Activated CD4-positive, alpha-beta T cell treated with anti-CD3 and anti-CD28 coated beads, Interleukin-2, amount 50 U/mL, for 24 hours (primary cell): Measurements from ENCODE around the gene SARNP.
A peak's percentile ranks its signal among the peaks of the same experiment; 100 is the strongest.
"Not testable (repeated sequence)": the region's sequence is repeated elsewhere in the genome, so short reads cannot be mapped to it uniquely, and the experiment has no call there.

Source experiments
- DNase-seq, 2 donors: peaks; one replicate each; pipeline ENCODE4 v3.0.0-alpha.2; 2020; ENCODE audit warnings: low read depth in 1 of 2, low spot score in 1 of 2

Gene SARNP

GRCh38 chr12:55817345-55818139, at the start of gene SARNP, which contains the start of gene ORMDL2:
SARNP (minus strand) TSS chr12:55817724; CDS start chr12:55817701, 23 bp downstream.
ORMDL2 (plus strand) TSS chr12:55818041; CDS start chr12:55819000, 959 bp downstream.
- DNase-seq: peak; percentile 74 to 98

- DNase-seq: not testable (repeated sequence)
Observed at GRCh38 chr12:55866454-55867004, 49.0 kb upstream of the SARNP start.

DNA sequence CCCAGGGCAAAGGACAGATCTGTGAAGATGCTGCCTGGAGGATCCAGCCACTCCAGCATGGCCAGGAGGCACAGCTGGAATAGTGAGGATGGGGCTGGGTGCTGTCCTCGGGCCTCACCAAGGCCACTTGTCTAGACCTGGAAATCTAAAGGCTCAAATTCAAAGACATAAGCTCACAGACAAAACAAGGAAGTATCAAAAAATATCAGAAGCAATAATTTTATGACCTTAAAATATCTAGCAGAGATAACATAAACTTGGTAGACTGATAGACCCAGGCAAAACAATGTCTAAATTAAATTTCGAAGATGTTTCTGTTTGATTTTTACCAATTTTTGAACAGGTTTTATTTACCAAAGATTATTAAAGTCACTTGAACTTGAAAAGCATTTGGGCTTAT, 47.8 kb upstream of the SARNP start:
- no peak for DNase-seq

- DNase-seq: not testable (repeated sequence)
Observed at GRCh38 chr12:55862931-55863330, 45.4 kb upstream of the SARNP start.

DNA sequence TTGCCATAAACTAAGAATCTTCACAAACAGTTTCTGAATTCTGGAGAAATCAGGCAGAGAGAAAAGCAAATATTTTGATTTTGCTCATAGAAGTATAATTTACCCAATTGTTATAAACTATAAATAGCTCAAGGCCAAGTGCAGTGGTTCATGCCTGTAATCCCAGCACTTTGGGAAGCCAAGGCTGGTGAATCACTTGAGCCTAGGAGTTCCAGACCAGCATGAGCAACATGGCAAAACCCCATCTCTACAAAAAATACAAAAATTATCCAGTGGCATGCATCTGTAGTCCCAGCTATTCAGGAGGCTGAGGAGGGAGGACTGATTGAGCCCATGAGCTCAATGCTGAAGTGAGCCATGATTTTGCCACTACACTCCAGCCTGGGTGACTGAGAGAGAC, 44.8 kb upstream of the SARNP start:
- no peak for DNase-seq

GRCh38 chr12:55861871-55862270, 44.3 kb upstream of the SARNP start:
- no peak for DNase-seq

- DNase-seq: no peak
Observed at GRCh38 chr12:55861396-55861795, 43.9 kb upstream of the SARNP start.

GRCh38 chr12:55852740-55853139, 35.2 kb upstream of the SARNP start:
- DNase-seq: no peak

- no peak for DNase-seq
Observed at GRCh38 chr12:55850893-55851292, 33.4 kb upstream of the SARNP start.

DNA sequence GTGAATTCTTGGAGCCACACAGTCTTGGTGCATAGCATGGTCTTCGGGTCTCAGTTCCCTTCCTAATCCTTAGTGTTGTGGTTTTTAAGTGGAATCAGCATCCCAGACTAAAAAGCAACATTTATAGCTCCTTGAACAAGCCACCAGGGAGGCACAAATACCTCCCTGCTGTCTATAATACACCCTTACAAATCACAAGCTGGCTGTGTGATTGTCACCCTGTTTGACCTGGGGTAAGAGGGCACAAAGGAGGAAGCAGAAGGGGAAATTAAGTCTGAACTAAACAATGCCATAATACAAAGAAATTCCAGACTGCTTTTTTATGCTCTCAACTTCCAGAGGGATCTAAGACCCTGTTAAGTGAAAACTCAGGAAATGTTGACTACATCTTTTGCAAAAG, 32.9 kb upstream of the SARNP start:
- no peak for DNase-seq

- no peak for DNase-seq
Observed at GRCh38 chr12:55849616-55850343, 32.3 kb upstream of the SARNP start.

DNA sequence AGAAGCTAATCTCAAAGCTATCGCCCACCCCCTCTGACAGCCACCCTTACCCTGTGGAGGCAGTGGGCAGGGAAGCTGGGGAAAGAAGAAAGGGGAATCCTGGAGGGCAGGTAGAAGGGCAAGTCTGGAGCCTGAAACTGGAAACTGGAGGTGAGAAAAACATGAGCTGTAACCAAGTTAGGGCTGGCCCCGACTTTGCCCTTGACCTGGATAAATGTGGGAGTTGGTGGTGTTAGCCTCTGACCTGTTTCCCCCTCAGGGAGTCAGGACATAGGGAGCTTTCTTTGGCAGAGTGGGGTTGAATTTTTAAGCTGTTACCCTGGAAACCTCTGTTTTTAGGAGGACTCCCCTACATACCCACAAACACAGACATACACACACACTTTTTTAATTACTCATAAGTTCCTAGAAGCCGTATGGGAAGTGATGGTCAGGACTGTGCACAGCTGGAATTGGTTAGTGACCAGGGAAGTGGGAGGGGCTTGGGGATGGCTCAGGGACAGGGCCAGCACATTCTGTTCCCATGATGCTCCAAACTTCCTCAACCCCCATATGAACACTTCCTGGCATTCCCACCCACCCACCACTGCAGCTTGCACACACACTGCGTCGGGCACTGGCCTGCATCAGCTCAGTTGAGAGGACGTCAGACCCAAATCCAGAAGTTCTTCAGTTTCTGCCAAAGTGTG, 30.2 kb upstream of the SARNP start:
- DNase-seq: no peak

DNA sequence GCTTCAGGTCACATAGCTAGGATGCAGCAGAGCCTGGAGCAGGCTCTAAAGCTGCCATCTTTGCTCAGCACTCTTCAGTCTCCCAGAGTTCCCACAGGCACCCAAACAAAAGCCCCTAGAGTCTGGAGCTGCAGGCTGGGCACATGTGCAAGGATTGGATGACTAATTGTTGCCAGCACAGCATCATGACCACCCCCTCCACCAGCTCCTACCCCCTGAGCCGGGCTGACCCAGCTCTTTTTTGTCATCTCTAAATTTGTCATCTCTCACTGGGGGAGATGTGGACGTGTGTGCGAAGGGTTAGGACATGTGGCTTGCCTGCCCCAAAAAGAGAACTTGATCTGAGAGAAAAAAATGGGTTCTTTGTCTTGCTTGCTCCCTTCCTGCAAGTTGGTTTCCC, 29.5 kb upstream of the SARNP start:
- DNase-seq: no peak

DNA sequence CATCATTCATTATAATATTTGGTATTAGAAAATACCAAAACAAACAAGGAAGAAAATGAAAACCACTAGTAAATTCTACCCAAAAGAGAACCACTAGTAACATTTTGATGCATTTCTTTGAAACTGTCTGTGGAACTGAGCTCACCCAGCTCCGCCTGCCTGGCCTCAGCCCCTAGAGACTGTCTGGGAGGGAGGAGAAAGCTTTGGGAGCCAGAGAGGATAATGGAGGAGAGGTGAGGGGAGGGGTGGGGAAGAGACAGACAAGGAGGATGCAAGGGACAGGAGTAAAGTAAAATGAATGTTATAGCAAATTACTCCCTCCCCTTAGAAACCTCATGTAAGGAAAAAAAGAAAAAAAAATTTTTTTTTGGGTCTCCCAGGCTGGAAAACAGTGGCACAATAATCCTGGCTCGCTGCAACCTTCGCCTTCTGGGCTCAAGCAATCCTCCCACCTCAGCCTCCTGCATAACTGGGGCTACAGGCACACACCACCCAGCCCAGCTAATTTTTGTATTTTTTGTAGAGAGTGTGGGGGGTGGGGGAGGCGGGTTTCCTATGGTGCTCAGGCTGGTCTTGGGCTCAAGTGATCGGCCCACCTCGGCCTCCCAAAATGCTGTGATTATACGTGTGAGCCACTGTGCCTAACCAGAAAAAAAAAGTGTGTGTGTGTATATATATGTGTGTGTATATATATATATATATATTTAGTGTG, 28.4 kb upstream of the SARNP start:
- no peak for DNase-seq

- no peak for DNase-seq
Observed at GRCh38 chr12:55845361-55845760, 27.8 kb upstream of the SARNP start.

DNA sequence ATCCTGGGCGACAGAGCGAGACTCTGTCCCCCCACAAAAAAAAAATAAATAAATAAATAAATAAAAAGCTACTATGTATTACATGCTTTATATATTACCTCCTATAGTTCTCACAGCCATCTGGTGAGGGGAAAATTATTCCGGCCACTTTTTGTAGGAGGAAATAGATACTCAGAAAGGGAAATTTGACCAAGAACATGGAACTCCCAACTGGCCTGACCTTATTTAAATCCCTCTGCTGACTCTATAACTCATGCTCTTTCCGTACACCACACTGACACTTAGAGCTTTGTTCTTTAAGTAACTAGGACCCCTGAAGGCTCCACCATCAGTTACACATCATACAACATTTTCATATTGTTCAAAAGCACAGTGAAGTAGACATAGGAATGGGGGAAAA, 27.4 kb upstream of the SARNP start:
- DNase-seq: no peak

- no peak for DNase-seq
Observed at GRCh38 chr12:55843431-55843830, 25.9 kb upstream of the SARNP start.

- DNase-seq: no peak
Observed at GRCh38 chr12:55842681-55843429, 25.3 kb upstream of the SARNP start, which contains the start of gene MMP19. MMP19 (minus strand) TSS chr12:55842936; CDS start chr12:55842830, 106 bp downstream.

- DNase-seq: no peak
Observed at GRCh38 chr12:55840581-55841351, 23.2 kb upstream of the SARNP start.
